ENCODE data around the gene CFLAR.
"Not testable (repeated sequence)": the region's sequence is repeated elsewhere in the genome, so short reads cannot be mapped to it uniquely, and the experiment has no call there.

The CFLAR gene

DNA sequence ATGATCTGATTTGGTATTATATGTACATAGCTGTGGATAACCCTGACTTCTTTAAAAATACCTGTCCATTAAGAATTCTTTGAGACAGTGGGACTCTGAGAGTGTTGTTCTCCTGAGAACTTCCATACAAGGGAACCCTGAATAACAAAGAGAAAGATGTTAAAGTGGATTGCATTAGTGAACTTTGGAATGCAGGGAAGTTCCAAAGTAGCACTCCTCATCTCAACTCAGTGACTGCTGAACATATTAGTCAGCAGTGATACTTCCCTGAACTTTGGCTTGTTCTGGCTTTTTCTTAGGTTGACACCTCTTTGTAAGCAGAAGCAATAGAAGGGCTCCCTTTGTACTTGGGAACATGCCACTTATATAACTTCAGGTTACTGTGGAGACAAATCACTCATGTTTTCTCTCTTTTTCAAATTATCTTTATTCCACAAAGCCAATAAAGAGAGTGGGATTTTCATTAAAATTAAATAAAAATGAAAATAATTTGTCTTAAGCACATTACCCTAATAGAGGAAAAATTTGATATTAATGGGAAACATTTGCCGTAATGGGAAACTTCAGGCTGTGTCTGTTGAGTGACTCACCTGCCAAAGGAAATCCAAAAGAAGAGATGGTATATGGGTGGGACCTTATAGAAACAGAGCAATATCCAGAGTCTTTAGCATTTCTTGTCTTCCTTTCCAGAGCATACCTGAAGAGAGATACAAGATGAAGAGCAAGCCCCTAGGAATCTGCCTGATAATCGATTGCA, 33.3 kb downstream of the CFLAR start:
- DNase-seq (ENCODE audit: low spot score): no peak

DNA sequence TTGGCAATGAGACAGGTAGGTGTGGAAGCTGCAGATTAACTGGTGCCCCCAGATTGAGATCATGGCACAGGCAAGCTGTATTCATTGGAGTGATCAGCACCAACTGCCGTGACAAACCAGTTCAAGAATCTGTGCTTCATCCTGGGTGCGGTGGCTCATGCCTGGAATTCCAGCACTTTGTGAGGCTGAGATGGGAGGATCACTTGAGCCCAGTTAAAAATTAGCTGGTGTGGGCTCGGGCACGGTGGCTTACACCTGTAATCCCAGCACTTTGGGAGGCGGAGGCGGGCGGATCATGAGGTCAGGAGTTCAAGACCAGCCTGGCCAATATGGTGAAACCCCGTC, 33.8 kb downstream of the CFLAR start:
- not testable (repeated sequence) for DNase-seq (ENCODE audit: low spot score)

DNA sequence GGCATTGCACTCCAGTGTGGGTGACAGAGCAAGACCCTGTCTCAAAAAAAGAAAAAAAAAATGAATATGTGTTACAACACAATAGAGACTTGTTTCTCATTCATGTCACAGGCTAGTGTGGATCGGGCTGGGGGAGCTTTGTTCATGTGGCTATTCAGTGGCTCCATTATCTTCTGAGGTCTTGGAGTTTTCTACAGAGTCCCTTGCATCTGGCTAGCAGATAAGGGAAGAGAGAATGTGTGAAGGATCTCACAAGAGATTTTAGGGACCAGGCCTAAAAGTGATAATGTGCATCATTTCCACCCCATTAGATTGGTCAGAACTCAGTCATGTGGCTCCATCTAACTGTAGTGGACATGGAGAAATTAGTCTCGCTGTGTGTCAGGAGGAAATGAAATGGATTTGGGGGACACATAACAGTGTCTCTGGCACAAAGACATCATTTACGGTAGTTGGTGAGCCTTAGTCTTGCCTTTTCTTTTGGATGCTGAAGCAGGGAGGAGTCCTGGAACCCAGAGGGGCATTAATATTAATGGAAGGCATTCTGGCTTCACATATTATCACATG, 34.6 kb downstream of the CFLAR start:
- DNase-seq (ENCODE audit: low spot score): no peak

DNA sequence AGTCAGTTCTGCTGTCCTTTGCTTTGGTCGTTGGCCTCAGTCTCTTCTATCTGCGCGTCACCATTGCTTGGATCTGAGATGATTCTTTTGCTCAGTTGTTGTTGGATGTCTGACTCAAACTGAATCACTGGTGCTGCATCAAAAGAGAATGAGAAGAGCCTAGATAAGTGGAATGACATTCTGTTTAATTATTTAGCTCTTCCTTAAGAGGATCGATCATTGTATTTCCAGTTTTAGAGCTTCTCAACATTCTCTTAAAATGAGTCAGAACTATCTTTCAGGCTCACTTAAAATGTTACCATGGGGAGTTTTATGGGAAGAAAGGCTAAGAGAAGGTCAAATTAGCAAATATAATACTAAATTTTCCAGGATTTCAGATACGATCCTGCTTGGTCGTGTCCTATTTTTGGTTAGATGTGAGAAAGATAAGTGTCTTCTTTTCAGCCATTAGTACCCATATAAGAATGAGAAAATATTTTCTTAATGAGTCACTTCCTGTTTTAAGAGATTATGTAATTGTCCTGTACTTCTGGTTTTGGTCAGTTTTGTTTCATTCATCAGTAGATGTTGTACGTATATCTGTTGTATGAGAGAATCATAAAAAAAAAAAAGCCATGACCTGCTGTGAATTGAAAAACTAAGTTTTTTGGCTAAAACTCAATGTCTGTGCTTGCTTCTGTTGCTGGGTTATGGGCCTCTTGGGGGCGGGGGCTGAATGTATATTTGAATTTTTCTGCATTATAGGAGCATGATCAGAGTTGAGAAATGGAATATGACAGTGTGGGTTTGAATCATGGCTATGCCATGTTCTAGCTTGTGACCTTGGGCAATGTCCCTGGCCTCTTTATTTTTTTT, 35.4 kb downstream of the CFLAR start:
- no peak for DNase-seq (ENCODE audit: low spot score)

DNA sequence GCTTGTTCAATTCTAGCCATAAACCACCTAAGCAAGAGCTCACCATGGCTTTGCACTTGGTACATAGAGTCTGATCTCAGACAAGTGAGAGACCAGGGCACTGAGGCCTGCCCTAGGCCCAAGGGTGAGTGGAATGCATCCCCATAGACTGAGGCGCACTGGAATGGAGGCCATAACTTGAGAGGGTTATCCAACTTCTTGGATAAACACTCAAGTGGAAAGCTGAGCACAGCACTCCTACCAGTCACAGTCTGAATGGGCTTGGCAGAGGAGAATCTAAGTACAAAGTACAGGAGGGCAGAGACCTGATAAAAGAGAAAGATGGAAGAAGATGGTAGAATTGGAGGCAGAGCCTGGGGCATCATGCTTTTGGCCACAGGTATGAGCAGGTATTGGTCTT, 36.6 kb downstream of the CFLAR start:
- no peak for DNase-seq (ENCODE audit: low spot score)

DNA sequence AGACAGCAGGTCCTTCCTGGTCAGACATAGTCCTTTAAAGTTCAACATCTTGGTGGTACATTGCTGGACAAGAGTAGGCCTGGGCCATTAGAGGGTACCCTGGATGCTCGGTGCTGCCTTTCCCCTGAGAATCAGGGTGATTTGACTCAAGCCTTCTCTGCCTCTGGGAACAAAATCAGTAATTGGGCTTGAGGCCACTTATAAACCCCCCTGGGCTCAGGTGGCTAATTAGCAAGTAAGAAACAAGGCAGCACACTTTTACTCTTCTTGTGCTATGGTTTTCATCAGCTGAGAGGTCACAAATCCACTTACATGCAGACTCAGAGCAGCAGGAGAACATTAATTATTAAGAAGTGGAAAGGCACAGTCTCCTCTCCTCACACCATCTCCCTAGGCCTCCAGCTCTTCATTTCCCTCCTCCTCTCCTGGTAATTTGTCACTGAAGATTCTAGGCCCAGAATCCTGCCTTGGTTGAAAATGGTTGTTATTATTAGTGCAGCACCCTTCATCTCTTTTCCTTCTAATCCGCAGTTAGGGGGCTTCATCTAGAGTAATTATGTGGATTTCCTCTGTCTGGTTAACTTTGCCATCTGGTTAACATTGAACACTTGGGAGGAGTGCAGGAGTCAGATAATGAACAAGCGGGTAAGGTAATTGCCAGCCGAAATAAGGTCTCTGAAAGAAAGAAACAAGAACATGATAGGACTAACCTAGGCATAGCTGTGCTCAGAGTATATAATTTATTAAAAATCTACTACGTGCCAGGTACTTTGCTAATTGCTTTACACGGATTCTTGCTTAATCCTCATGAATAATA, 37.2 kb downstream of the CFLAR start:
- no peak for DNase-seq (ENCODE audit: low spot score)

DNA sequence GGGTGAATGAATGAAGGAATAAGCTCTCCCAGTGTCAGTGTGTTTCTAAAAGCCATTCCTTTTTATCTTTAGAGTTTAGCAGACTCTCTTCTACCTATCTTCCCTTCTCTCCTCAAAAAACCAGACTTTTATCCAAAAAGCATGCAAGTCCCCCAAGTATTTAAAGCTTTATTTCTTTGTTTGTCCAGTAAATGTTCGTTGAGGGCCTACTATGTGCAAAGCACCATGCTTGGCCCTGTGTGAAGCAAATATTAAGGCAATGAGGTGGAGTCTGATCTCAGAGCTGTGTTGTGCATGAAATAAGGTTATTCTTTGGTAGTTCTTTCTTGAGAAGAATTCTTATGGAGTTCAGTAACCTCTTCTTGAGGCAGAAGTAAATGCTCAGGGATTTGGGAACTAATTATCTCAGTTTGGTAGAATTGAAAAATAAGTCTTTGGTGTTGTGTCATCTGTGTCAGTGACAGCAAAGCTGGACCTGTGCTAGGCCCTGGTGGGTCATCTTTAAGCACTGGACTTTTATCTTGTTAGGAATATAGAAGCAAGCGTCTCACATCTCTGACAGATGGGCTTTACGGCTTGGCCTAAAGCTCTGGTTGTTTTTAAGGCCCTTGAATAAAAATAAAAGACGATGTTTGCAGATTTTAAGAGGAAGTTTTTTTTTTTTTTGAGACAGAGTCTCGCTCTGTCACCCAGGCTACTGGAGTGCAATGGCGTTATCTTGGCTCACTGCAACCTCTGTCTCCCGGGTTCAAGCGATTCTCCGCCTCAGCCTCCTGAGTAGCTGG, 38.8 kb downstream of the CFLAR start:
- DNase-seq (ENCODE audit: low spot score): no peak

DNA sequence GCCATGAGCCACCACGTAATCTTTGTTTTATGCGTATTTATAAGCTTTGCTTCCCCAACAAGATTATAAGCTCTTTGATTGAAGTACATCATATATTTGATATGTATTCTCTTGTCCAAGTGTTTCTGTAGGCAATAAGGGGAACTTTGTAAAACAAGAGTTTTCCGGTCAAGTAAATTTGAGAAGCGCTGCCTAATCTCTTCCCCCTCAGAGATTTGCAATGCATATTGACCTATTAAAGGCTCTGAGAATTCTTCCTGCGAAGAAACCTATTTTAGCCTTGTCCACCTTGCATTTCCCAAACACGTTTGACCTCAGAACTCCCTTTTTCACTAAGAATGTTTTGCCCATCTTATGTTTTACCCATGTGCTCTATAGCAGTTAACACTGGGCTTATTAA, 40.1 kb downstream of the CFLAR start:
- DNase-seq (ENCODE audit: low spot score): no peak

DNA sequence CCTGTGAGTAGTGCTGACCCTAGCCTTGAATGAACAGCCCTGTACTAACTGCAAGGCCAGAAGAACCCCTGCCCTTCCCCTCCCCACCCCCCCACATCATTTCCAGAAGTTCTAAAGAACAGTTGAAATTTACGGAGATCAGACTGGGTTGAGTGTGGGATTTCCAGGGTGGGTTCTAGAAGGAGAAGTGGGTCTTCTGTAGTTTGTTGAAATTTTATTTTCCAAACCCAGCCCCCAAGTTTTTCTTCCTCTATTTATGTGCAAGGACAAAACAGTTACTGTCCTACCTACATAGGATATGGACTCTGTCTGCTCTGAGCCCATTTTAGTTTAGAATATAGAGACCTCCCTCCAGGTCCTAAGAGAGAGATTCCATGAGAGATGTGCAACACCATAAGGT, 40.7 kb downstream of the CFLAR start:
- DNase-seq (ENCODE audit: low spot score): no peak

DNA sequence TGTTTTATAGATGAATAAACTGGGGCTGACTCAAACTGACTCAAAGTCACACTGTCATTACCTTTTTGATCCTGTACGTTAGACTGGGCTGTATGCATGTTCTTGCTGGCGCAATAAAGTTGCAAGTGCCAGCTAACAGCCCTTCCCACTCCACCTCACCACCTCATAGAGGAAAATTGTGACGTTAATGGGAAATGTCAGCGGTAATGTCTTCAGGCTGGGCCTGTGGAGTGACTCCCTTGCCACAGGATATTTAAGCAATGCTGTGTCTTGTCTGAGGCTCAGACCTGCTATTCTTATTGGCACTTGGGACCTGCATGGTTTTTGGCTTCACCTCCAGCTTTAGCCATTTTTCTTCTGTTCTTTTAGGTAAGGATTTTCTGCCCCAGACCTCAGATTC, 41.7 kb downstream of the CFLAR start:
- no peak for DNase-seq (ENCODE audit: low spot score)

DNA sequence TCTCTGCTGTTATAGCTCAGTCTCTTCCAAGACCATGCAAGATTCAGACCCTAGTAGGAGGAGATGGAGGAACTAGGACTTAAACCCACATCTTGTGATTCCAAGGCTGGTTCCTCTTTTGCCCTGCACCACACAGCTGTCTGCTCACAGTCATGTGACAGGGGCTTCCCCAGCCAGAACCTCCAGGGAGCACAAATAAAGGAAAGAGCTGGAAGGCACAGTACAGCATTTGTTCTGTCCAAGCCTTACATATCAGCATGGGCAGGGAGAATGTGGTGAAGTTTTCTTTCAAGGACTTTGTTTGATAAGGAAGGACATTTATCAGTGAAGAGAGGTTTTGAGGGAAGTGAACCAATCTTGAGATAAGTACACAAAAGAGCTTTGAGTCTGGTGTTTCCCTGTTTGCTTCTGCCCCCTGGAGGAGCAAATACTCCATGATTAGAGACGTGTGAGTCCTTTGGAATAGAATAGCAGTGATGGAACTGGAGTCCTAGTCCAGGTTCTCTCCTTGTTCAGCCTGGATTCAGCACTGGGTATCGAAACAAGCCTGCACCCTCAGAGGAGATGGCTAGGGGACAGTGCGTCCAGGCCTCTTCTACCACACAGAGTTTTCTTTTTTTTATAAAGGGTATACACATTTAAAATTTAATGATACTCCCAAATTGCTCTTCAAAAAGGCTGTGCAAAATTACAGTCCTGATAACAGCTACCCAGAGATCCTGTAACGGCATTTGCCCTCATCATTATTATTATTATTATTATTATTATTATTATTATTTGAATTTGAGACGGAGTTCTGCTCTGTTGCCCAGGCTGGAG, 42.4 kb downstream of the CFLAR start:
- peak; percentile 91 for DNase-seq (ENCODE audit: low spot score)

DNA sequence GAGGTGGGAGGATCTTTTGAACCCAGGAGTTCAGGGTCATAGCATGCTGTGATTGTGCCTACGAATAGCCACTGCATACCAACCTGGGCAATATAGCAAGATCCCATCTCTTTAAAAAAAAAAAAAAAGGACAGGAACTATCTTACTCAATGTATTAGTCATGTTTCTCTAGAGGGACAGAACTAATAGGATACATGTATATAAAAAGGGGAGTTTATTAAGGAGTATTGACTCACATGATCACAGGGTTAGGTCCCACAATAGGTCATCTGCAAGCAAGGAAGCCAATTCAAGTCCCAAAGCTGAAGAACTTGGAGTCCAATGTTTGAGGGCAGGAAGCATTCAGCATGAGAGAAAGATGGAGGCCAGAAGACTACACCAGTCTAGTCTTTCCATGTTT, 48.2 kb downstream of the CFLAR start:
- no peak for DNase-seq (ENCODE audit: low spot score)

DNA sequence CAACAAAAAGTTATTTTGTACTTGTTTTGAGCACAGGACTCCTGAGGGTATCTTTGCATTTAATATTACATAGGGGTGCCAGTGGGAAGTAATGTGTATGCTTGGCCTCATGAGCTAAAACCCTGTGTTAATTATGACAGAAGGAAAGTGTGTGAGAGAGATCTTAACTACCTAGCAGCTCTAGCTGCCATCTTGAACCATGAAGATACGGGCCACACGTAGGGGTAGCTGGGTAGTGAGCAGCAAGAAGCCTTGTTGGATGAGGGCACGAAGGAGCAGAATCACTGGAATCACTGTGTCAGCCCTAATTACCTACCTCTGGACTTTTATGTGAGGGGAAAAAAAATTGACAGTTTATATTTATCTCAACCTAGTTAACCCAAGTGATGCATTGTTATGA, 51.6 kb downstream of the CFLAR start:
- DNase-seq (ENCODE audit: low spot score): no peak

DNA sequence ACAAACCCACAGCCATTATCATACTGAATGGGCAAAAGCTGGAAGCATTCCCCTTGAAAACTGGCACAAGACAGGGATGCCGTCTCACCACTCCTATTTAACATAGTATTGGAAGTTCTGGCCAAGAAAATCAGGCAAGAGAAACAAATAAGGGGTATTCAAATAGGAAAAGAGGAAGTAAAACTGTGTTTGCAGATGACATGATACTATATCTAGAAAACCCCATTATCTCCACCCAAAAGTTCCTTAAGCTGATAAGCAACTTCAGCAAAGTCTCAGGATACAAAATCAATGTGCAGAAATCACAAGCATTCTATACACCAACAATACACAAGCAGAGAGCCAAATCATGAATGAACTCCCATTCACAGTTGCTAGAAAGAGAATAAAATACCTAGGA, 52.5 kb downstream of the CFLAR start:
- not testable (repeated sequence) for DNase-seq (ENCODE audit: low spot score)

DNA sequence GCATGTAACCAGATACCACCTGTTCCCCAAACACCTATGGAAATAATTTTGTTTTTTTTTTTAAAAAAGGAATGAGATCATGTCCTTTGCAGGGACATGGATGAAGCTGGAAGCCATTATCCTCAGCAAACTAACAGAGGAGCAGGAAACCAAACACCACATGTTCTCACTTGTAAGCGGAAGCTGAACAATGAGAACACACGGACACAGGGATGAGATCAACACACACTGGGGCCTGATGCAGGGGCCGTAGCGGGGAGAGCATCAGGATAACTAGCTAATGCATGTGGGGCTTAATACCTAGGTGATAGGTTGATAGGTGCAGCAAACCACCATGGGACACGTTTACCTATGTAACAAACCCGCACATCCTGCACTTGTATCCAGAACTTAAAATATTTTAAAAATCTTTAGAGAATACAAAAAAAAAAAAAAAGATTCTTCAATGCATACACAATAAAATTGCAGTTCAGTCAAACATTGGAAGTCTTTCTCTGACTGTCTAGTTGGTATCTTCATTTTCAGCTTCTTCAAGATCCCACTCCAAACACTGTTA, 55.4 kb downstream of the CFLAR start:
- no peak for DNase-seq (ENCODE audit: low spot score)

DNA sequence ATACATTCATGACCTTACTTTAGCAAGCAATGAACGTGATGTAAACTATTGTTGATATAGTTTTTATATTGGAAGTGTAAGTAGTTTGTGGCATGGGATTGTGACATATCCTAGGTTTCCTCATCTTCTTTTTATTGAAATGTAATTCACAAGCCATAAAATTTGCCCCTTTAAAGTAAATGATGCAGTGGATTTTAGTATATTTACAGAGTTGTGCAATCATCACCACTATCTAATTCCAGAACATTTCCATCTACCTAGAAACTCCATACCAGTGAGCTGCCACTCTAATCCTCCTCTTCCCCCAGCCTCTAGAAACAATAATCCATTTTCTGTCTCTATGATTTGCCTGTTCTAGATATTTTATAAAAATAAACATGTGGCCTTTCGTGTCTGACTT, 56.3 kb downstream of the CFLAR start:
- DNase-seq (ENCODE audit: low spot score): no peak

DNA sequence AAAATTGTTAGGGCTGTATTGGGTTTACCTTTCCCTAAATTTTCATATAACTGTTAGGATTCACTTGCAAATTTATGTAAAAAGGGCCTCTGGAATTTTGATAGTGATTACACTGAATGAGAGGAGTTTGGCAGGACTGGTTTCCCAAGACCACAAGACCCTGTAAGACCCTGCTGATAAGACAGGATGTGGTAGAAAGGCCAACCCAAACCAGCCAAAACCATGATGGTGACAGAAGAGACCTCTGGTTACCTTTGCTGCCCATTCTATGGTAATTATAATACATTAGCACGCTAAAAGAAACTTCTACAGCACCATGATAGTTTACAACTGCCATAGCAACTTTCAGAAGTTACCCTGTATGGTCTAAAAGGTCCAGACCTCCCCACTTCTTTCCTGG, 58.7 kb downstream of the CFLAR start:
- no peak for DNase-seq (ENCODE audit: low spot score)

DNA sequence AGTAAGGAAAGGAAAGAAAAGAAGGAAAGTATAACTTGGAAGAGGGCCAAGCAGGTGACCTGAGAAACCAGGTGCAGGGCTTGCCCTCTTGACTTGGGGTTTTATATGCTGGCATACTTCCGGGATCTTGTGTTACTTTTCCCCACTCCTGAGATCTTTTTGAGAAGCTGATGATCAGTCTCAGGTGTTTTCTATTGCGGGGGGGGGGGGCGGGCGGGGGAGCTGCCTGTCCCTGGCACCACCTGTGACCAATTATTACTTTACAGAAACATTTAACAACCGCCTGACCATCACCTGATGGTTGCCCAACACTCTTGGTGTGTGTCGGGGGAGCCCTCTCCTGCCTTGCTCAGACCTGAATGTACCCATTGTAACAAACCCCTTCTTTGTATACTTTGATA, 60.1 kb downstream of the CFLAR start:
- DNase-seq (ENCODE audit: low spot score): no peak

DNA sequence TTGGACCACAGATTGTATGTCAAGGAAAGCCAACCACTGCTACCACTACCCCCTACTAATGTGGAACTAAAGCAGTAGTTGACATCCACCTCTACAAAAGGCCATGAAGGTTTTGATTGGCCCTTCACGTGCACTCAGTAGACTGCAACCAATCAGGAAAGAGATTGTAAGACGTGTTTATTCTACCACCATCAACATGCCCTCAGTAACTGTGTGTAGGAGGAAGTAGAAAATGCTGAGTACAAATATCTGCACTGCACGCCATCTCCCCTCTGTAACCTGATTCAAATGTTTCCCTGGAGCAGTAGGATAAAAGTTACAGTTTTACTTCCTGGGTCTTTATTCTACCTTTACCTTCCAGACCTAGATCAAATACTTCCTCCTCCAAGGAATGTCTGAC, 64.0 kb downstream of the CFLAR start:
- no peak for DNase-seq (ENCODE audit: low spot score)

DNA sequence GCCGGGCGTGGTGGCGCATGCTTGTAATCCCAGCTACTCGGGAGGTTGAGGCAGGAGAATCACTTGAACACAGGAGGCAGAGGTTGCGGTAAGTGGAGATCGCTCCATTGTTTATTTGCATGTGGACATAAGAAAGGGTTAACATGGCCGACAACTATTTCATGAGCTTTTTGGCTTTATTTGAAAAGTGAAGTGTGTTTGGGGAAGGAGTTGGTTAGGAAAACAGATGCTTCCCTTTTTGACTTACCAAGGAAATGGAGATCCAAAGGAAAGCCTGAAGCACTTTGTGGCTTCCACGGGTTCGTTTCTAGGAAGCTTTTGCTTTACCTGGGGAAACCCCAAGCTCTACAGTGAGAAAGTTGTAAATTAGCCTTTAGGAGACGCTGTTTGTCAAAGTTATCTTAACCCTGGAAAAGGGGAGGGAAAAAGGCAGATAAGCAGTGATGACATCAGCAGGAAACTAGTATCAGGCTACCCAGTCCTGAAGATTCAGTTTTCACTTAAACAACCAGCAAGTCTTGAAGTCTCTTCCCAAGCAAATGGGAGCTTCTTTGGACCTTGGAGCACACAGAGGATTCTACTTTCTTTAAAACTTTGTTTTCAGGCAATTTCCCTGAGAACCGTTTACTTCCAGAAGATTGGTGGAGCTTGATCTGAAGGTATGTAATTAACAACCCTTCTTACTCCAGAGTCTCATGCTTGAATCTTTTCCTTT, 66.8 kb downstream of the CFLAR start, which contains the start of gene CASP10:
Gene CASP10, plus strand, starts transcription at position 492 of the 715 bp plus-strand sequence. CDS start 2,637 bp downstream, outside the sequence.
- peak; percentile 22 for DNase-seq (ENCODE audit: low spot score)

All from globus pallidus (tissue), 1 donor.